Measurements from ENCODE around the gene PTGR3. TPM values are rescaled to one million over a fixed set of nuclear protein-coding genes. Genes with fewer than 3 reads are reported as not detected.
A peak's percentile ranks its signal among the peaks of the same experiment; 100 is the strongest.

PTGR3 gene
- total RNA-seq, 1 experiment from 2014 or later = 1.6 TPM

DNA sequence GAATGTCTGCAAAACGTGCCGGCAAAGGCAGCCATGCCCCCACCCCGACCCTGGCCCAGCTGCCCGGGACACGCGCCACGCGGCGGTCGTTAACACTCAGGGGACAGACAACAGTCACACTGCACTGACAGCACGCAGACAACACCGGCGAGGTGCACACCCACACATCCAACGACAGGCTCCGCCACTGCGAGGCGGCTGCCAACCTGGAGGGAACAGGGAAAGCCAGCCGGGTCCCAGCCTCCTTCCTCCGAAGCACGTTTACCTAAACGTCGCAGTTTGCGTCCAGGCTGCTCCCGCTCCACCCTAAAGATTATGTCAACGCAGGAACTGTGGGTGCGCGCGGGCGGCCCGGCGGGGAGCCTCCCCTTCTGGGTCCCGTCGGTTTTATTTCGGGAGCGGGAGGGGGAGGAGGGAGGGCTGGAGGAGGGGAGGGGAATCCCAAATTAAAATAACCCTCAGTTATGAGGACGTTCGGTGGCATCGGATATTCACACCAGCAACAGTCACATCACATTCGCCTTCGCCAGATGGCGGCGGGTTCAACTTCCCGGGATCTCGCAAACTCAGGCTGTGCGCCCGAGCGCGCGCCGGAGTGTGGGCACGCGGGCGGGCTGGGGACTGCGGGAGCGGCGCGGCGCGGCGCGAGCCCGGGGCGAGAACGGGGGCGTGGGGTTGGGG is 644 bp downstream of the PTGR3 start:
- Histone ChIP-seq H4K91ac (ENCODE audit: insufficient read length, low read depth, low read length) (no peak overlapping the region), H3K27me3 (ENCODE audit: insufficient read depth, low read length) (peaks cover 70% of the 10 kb centered on the region), H3K9ac (ENCODE audit: extremely low read depth, insufficient read length, low read length) (no peak overlapping the region), H3K18ac (ENCODE audit: insufficient read length, low read depth, low read length) (no peak overlapping the region), H4K8ac (replicated peaks; ENCODE audit: insufficient read length, low read depth, low read length) (no peak overlapping the region), H3K23me2 (ENCODE audit: insufficient read length, low read depth, low read length, poor library complexity, severe bottlenecking) (peaks cover 36% of the 10 kb centered on the region), H3K14ac (ENCODE audit: insufficient read depth, low read length) (no peak overlapping the region), H3K9me3 (ENCODE audit: control insufficient read depth, low read depth, low read length) (no peaks in the 10 kb centered on the region), H3K56ac (ENCODE audit: insufficient read length, low read depth, low read length) (no peak overlapping the region), H3K79me1 (ENCODE audit: insufficient read depth, low read depth, low read length, poor library complexity, severe bottlenecking) (no peaks in the 10 kb centered on the region), H3K27ac (ENCODE audit: insufficient read length, low read depth, low read length) (no peak overlapping the region), H2BK120ac (ENCODE audit: low read depth, low read length, poor library complexity, severe bottlenecking) (no peak overlapping the region), H3K4me1 (ENCODE audit: insufficient read depth, low read length) (no peaks in the 10 kb centered on the region; the same call in 1 of the 2 replicates), H4K5ac (ENCODE audit: insufficient read length, low read depth, low read length) (no peak overlapping the region), H2BK15ac (ENCODE audit: low read depth, low read length) (no peak overlapping the region), H3K23ac (ENCODE audit: insufficient read length, low read depth, low read length) (no peak overlapping the region), H2AFZ (ENCODE audit: low read length) (no peak overlapping the region), H2AK5ac (ENCODE audit: insufficient read length, low read length) (no peak overlapping the region), H3K4ac (ENCODE audit: low read depth, low read length) (no peak overlapping the region), H2BK5ac (ENCODE audit: insufficient read length, low read length) (no peak overlapping the region), H2BK20ac (ENCODE audit: low read depth, low read length, poor library complexity, severe bottlenecking) (no peak overlapping the region), H3K4me2 (ENCODE audit: insufficient read depth, insufficient read length, low read length) (peak overlapping the region; percentile 83), H4K20me1 (ENCODE audit: control insufficient read depth, insufficient read depth, insufficient read length) (no peaks in the 10 kb centered on the region), H2BK12ac (ENCODE audit: insufficient read length, low read depth, low read length) (no peak overlapping the region), H3K79me2 (ENCODE audit: insufficient read depth, low read length) (no peaks in the 10 kb centered on the region), H3T11ph (ENCODE audit: low read length) (no peak overlapping the region)
- H3K4me3 Mint-ChIP-seq = peak overlapping the region; percentile 64 to 89
- H3K9me3 Mint-ChIP-seq = peaks cover 0 to 7% of the 10 kb centered on the region in 2 experiments; a peak in 1 of 5 replicates
- peaks cover 49 to 57% of the 10 kb centered on the region in 2 experiments for H3K4me1 Mint-ChIP-seq
- DNase-seq = peak; percentile 50
- peaks cover 82% of the 10 kb centered on the region for H3K27me3 Mint-ChIP-seq (ENCODE audit: low read depth)
- H3K36me3 Mint-ChIP-seq (ENCODE audit: insufficient read depth in 1 of 3, low read depth in 3 of 3) = peaks cover 0 to 2% (median 0%) of the 10 kb centered on the region in 3 experiments; a peak in 2 of 7 replicates
- WGBS (ENCODE audit: extremely low coverage, insufficient read length, low lambda C conversion rate) = no CpG with 5 or more reads among the region's 65 CpGs
- H3K27ac Mint-ChIP-seq = no peak overlapping the region
- 0 out of 3 replicates have a peak, but pooled peaks have one; percentile 11 for TF ChIP-seq CTCF (conservative IDR thresholded peaks at IDR 0.05)
